ENCODE data around the gene GPR152.

DNA sequence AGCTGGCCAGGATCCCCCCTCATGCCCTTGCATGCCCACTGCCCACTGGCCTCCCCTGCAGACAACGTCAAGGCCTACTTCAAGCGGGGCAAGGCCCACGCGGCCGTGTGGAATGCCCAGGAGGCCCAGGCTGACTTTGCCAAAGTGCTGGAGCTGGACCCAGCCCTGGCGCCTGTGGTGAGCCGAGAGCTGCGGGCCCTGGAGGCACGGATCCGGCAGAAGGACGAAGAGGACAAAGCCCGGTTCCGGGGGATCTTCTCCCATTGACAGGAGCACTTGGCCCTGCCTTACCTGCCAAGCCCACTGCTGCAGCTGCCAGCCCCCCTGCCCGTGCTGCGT, 38.2 kb upstream of the GPR152 start:
- no peak for TF ChIP-seq POLR2A (IDR thresholded peaks at IDR 0.05)
- TF ChIP-seq, protein P1, sequence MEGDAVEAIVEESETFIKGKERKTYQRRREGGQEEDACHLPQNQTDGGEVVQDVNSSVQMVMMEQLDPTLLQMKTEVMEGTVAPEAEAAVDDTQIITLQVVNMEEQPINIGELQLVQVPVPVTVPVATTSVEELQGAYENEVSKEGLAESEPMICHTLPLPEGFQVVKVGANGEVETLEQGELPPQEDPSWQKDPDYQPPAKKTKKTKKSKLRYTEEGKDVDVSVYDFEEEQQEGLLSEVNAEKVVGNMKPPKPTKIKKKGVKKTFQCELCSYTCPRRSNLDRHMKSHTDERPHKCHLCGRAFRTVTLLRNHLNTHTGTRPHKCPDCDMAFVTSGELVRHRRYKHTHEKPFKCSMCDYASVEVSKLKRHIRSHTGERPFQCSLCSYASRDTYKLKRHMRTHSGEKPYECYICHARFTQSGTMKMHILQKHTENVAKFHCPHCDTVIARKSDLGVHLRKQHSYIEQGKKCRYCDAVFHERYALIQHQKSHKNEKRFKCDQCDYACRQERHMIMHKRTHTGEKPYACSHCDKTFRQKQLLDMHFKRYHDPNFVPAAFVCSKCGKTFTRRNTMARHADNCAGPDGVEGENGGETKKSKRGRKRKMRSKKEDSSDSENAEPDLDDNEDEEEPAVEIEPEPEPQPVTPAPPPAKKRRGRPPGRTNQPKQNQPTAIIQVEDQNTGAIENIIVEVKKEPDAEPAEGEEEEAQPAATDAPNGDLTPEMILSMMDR (IDR thresholded peaks at IDR 0.05): no peak
- no peak for TF ChIP-seq POLR2AphosphoS5 (IDR thresholded peaks at IDR 0.05; ENCODE audit: insufficient read depth in 1 of 2, low read depth in 1 of 2)

Measured in vagina (tissue), 2 donors.